Keratinocyte (primary cell): ENCODE measurements around the gene SCAND1.

Experiments used
- CTCF ChIP-seq, 3 experiments: IDR thresholded peaks in 1 of 3; conservative IDR thresholded peaks in 1 of 3; optimal IDR thresholded peaks in 1 of 3; 2 replicates in 2 of 3; 3 replicates in 1 of 3; pipeline versions ENCODE3 to v1.5.1; 2011; ENCODE audit warnings: low read length in 3 of 3, mild to moderate bottlenecking in 3 of 3, moderate library complexity in 2 of 3, control low read depth in 1 of 3, inconsistent platforms in 1 of 3; ENCODE audit not compliant: insufficient read depth in 2 of 3; ENCODE audit errors: extremely low read depth in 1 of 3
- EZH2 ChIP-seq: IDR thresholded peaks from one replicate; pipeline ENCODE4 v1.6.1; 2012; ENCODE audit warnings: inconsistent platforms, mild to moderate bottlenecking, low read length, moderate library complexity

DNA sequence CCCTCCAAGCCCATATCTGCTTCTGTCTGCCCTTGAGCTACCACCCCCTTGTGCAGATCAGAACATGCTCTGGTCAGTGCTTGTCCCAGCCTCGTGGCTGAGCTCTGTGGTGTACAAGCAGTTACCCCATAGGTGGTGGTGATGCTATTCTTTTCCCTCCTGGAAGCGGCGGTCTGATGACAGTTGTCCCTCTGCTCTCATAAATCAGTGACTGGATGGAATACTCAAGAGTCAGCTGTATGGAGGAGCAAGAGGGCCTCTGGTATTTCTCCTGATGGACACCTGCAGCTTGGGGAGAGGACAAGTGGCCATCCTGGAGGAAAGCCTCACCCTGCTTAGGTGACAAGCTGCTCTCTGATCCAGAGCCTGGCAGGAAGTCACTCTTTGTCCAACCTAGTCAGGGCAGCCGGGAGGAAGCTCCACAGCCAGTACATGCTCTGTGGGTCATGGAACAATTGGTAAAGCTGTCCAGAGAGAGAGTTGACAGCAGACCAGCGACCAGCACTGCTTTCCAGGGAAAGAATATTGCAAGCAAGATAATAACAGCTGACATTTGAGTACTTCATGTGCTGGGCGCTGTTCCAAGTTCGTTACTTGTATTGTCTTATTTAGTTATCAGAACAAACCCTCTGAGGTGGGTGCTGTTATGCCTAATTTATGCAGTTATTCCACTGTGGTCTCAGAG lies 47.1 kb downstream of the SCAND1 start:
- TF ChIP-seq CTCF (optimal IDR thresholded peaks at IDR 0.05 in 1 of 3, IDR thresholded peaks at IDR 0.05 in 1 of 3, conservative IDR thresholded peaks at IDR 0.05 in 1 of 3; ENCODE audit: extremely low read depth in 1 of 3, insufficient read depth in 2 of 3, low read length in 3 of 3), result no peak
- TF ChIP-seq EZH2, result no peak
